ENCODE measurements around the gene ATRAID. TPM values are rescaled to one million over a fixed set of nuclear protein-coding genes. Genes with fewer than 3 reads are reported as not detected.

Gene ATRAID
- total RNA-seq, 1 donor: 166 TPM

DNA sequence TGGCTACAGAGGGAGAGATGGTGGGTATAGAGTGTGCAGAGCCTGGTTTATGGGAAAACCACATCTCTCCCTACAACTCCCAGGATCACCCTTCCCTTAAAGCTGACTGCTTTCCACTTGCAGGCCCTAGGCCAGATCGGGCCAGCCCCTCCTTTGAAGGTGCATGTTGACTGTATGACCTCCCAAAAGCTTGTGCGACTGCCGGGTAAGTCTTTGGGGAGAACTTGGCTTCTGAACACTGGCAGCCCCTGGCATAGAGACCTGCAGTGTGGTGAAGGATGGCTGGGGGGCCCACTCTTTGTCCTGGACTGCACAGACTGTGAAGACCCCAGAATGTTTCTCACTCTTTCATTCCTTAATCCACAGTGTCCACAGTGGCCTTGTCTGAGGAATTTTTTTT lies 24.8 kb downstream of the ATRAID start:
- no peak for DNase-seq (ENCODE audit: low read depth)
- TF ChIP-seq, protein P1, sequence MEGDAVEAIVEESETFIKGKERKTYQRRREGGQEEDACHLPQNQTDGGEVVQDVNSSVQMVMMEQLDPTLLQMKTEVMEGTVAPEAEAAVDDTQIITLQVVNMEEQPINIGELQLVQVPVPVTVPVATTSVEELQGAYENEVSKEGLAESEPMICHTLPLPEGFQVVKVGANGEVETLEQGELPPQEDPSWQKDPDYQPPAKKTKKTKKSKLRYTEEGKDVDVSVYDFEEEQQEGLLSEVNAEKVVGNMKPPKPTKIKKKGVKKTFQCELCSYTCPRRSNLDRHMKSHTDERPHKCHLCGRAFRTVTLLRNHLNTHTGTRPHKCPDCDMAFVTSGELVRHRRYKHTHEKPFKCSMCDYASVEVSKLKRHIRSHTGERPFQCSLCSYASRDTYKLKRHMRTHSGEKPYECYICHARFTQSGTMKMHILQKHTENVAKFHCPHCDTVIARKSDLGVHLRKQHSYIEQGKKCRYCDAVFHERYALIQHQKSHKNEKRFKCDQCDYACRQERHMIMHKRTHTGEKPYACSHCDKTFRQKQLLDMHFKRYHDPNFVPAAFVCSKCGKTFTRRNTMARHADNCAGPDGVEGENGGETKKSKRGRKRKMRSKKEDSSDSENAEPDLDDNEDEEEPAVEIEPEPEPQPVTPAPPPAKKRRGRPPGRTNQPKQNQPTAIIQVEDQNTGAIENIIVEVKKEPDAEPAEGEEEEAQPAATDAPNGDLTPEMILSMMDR (IDR thresholded peaks at IDR 0.05; ENCODE audit: insufficient read depth, low read depth, low read length): no peak
- H3K4me3 ChIP-seq (ENCODE audit: low read depth, low read length): no peak overlapping the region

DNA sequence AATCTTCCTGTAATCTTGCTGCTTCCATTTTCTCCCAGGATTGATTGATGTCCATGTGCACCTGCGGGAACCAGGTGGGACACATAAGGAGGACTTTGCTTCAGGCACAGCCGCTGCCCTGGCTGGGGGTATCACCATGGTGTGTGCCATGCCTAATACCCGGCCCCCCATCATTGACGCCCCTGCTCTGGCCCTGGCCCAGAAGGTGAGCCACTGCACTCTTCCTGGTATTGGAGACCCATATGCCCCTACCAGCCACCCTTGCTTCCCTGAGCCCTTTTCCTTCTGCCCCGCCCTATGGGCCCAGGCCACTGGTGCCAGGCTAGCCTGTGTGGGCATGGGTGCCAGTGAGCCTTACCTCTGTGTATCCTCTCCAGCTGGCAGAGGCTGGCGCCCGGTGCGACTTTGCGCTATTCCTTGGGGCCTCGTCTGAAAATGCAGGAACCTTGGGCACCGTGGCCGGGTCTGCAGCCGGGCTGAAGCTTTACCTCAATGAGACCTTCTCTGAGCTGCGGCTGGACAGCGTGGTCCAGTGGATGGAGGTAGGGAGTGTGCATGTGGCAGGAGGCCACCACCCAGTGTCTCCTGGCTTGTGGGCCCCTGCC lies 25.6 kb downstream of the ATRAID start:
- DNase-seq (ENCODE audit: low read depth): no peak
- TF ChIP-seq, protein P1 (IDR thresholded peaks at IDR 0.05; ENCODE audit: insufficient read depth, low read depth, low read length): no peak
- no peak overlapping the region for H3K4me3 ChIP-seq (ENCODE audit: low read depth, low read length)

DNA sequence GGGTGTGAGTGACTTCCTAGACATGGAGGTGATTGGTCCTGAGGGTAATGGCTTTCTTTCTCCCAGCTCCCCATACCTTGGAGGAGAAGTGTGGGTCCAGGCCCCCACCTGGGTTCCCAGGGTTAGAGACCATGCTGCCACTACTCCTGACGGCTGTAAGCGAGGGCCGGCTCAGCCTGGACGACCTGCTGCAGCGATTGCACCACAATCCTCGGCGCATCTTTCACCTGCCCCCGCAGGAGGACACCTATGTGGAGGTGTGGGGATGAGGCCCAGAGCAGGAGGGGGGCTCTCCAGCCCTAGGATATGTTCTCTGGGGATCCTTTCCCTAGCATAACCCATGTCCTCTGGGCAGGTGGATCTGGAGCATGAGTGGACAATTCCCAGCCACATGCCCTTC lies 27.1 kb downstream of the ATRAID start:
- H3K4me3 ChIP-seq (ENCODE audit: low read depth, low read length): no peak overlapping the region
- no peak for DNase-seq (ENCODE audit: low read depth)
- TF ChIP-seq, protein P1 (IDR thresholded peaks at IDR 0.05; ENCODE audit: insufficient read depth, low read depth, low read length): no peak

DNA sequence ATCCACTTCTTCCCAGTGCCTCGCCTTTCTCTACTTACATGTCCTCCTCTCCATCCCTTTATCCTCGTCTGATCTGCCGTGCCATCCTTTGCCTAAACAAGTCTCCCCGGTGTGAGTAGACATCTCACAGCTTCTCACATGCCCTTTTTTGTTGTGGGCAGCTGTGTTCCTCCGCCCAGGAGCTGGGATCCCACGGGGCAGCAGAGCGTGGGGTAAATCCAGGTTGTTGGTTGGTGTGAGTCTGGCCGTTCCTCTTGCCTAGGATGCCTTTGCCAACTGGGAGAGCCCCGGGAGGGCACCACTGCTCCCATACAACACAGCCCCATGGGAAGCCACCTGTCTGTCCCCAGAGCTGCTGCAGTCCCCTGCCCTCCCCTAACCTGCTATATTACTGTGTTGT lies 28.6 kb downstream of the ATRAID start:
- TF ChIP-seq, protein P1 (IDR thresholded peaks at IDR 0.05; ENCODE audit: insufficient read depth, low read depth, low read length): no peak
- no peak for DNase-seq (ENCODE audit: low read depth)
- H3K4me3 ChIP-seq (ENCODE audit: low read depth, low read length): no peak overlapping the region

DNA sequence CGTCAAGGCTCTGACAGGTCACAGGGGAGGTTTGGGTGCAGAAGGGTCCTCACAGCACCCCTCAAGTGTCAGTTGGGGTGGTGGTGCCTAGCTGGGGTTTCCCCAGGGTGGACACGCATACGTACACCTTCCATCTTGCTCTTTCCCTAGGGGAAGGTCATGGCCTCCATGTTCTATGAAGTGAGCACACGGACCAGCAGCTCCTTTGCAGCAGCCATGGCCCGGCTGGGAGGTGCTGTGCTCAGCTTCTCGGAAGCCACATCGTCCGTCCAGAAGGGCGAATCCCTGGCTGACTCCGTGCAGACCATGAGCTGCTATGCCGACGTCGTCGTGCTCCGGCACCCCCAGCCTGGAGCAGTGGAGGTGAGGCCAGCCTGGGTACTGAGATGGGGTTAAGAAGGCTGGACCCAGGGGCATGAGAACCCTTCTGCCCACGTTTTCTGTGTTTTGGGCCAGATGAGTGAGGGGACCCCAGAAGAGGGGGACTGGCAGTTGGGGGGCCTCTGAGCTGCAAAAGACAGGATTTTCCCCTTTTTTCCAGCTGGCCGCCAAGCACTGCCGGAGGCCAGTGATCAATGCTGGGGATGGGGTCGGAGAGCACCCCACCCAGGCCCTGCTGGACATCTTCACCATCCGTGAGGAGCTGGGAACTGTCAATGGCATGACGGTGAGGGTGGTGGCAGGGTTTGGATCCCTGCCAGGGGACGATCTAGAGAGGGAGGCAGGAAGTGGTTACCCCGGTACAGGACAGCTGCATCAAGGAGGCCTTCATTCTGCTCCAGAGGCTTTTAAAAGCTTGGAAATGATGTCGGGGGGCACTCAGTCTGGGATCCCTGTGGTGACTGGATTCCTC lies 30.1 kb downstream of the ATRAID start:
- TF ChIP-seq, protein P1 (IDR thresholded peaks at IDR 0.05; ENCODE audit: insufficient read depth, low read depth, low read length): no peak
- no peak for DNase-seq (ENCODE audit: low read depth)
- no peak overlapping the region for H3K4me3 ChIP-seq (ENCODE audit: low read depth, low read length)

DNA sequence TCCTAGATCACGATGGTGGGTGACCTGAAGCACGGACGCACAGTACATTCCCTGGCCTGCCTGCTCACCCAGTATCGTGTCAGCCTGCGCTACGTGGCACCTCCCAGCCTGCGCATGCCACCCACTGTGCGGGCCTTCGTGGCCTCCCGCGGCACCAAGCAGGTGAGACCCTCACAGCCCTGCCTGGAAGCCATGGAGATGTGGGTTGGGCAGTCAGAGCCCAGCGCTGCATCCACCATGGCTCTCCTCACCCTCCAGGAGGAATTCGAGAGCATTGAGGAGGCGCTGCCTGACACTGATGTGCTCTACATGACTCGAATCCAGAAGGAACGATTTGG lies 30.7 kb downstream of the ATRAID start:
- no peak for DNase-seq (ENCODE audit: low read depth)

More for the DNA sequence above, 30.7 kb downstream of the ATRAID start:
- H3K4me3 ChIP-seq (ENCODE audit: low read depth, low read length): no peak overlapping the region
- TF ChIP-seq, protein P1 (IDR thresholded peaks at IDR 0.05; ENCODE audit: insufficient read depth, low read depth, low read length): no peak
